ENCODE results near the gene CREB5. TPM values are rescaled to one million over a fixed set of nuclear protein-coding genes. Genes with fewer than 3 reads are reported as not detected.

The CREB5 gene
- total RNA-seq, 1 experiment from 2014 or later = 0.49 TPM

GRCh38 chr7:28631995-28632394, 219.7 kb downstream of the CREB5 start:
- Histone ChIP-seq H3K79me2 (ENCODE audit: insufficient read depth, low read length) (no peaks in the 10 kb centered on the region), H2AFZ (ENCODE audit: low read depth, low read length, poor library complexity, severe bottlenecking) (no peak overlapping the region), H3K27ac (ENCODE audit: low read depth, low read length) (no peak overlapping the region), H3K9me2 (ENCODE audit: insufficient read depth) (no peaks in the 10 kb centered on the region), H3K27me3 (ENCODE audit: insufficient read depth, low read length) (peaks cover 58% of the 10 kb centered on the region), H3K4me2 (ENCODE audit: low read length) (no peak overlapping the region), H3K4me1 (ENCODE audit: control insufficient read depth in 1 of 2, insufficient read depth in 2 of 2, low read length in 2 of 2) (no peaks in the 10 kb centered on the region), H3K36me3 (ENCODE audit: control insufficient read depth in 1 of 2, insufficient read depth in 2 of 2, low read length in 2 of 2) (no peaks in the 10 kb centered on the region), H3K9ac (ENCODE audit: low read length) (no peak overlapping the region), H4K20me1 (ENCODE audit: insufficient read depth) (no peaks in the 10 kb centered on the region), H3K4me3 (replicated peaks in 1 of 2; ENCODE audit: low read depth in 1 of 2, low read length in 2 of 2) (no peak overlapping the region), H3K9me3 (ENCODE audit: control insufficient read depth in 1 of 2, insufficient read depth in 1 of 2, low read depth in 1 of 2, low read length in 2 of 2) (no peaks in the 10 kb centered on the region)
- no TSS peak for BruUV-seq (replicated peaks)
- CTCF ChIA-PET = no interaction called here
- RAD21 ChIA-PET (ENCODE audit: low non-redundant PET in 1 of 2, low total read pairs in 2 of 2, uncharacterized antibody in 2 of 2, unreplicated experiment in 2 of 2) = no interaction called here
- intact Hi-C loops (cut with micrococcal nuclease) = no loop called here
- ATAC-seq (no peak), DNase-seq (ENCODE audit: low read depth, low spot score) (no peak)
- POLR2A ChIA-PET = no interaction called here
- TF ChIP-seq SP1 (IDR thresholded peaks at IDR 0.05; ENCODE audit: low read depth) (no peak), RAD21 (IDR thresholded peaks at IDR 0.05; ENCODE audit: low read depth) (no peak), ATF3 (IDR thresholded peaks at IDR 0.05) (no peak), POLR2A (IDR thresholded peaks at IDR 0.05; ENCODE audit: borderline replicate concordance, extremely low read depth, insufficient read depth, insufficient read length) (no peak), ELF1 (IDR thresholded peaks at IDR 0.05; ENCODE audit: borderline replicate concordance, low read depth) (no peak), EGR1 (IDR thresholded peaks at IDR 0.05; ENCODE audit: low read depth) (no peak), EZH2 (IDR thresholded peaks at IDR 0.05) (no peak), ZNF274 (IDR thresholded peaks at IDR 0.05; ENCODE audit: low read depth, low read length) (no peak), YY1 (IDR thresholded peaks at IDR 0.05; ENCODE audit: extremely low read depth, insufficient replicate concordance, low read depth, low read length) (no peak), ZFX (IDR thresholded peaks at IDR 0.05) (no peak), TCF7L2 (IDR thresholded peaks at IDR 0.05; ENCODE audit: borderline replicate concordance, extremely low read depth, insufficient read depth, insufficient read length) (no peak), ZBTB33 (IDR thresholded peaks at IDR 0.05; ENCODE audit: extremely low read depth, insufficient replicate concordance, low read length) (no peak), CEBPB (IDR thresholded peaks at IDR 0.05; ENCODE audit: low read depth) (no peak), SIN3A (IDR thresholded peaks at IDR 0.05; ENCODE audit: low read depth) (no peak), EZH2phosphoT487 (IDR thresholded peaks at IDR 0.05; ENCODE audit: borderline replicate concordance) (no peak)
- TF ChIP-seq, protein P1, sequence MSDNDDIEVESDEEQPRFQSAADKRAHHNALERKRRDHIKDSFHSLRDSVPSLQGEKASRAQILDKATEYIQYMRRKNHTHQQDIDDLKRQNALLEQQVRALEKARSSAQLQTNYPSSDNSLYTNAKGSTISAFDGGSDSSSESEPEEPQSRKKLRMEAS (IDR thresholded peaks at IDR 0.05) = no peak
- TF ChIP-seq, protein P2, sequence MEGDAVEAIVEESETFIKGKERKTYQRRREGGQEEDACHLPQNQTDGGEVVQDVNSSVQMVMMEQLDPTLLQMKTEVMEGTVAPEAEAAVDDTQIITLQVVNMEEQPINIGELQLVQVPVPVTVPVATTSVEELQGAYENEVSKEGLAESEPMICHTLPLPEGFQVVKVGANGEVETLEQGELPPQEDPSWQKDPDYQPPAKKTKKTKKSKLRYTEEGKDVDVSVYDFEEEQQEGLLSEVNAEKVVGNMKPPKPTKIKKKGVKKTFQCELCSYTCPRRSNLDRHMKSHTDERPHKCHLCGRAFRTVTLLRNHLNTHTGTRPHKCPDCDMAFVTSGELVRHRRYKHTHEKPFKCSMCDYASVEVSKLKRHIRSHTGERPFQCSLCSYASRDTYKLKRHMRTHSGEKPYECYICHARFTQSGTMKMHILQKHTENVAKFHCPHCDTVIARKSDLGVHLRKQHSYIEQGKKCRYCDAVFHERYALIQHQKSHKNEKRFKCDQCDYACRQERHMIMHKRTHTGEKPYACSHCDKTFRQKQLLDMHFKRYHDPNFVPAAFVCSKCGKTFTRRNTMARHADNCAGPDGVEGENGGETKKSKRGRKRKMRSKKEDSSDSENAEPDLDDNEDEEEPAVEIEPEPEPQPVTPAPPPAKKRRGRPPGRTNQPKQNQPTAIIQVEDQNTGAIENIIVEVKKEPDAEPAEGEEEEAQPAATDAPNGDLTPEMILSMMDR (IDR thresholded peaks at IDR 0.05 in 2 of 3, conservative IDR thresholded peaks at IDR 0.05 in 1 of 3; ENCODE audit: borderline replicate concordance in 1 of 3, insufficient read depth in 1 of 3, low read depth in 2 of 3, low read length in 2 of 3) = no peak
- TF ChIP-seq, protein P3, sequence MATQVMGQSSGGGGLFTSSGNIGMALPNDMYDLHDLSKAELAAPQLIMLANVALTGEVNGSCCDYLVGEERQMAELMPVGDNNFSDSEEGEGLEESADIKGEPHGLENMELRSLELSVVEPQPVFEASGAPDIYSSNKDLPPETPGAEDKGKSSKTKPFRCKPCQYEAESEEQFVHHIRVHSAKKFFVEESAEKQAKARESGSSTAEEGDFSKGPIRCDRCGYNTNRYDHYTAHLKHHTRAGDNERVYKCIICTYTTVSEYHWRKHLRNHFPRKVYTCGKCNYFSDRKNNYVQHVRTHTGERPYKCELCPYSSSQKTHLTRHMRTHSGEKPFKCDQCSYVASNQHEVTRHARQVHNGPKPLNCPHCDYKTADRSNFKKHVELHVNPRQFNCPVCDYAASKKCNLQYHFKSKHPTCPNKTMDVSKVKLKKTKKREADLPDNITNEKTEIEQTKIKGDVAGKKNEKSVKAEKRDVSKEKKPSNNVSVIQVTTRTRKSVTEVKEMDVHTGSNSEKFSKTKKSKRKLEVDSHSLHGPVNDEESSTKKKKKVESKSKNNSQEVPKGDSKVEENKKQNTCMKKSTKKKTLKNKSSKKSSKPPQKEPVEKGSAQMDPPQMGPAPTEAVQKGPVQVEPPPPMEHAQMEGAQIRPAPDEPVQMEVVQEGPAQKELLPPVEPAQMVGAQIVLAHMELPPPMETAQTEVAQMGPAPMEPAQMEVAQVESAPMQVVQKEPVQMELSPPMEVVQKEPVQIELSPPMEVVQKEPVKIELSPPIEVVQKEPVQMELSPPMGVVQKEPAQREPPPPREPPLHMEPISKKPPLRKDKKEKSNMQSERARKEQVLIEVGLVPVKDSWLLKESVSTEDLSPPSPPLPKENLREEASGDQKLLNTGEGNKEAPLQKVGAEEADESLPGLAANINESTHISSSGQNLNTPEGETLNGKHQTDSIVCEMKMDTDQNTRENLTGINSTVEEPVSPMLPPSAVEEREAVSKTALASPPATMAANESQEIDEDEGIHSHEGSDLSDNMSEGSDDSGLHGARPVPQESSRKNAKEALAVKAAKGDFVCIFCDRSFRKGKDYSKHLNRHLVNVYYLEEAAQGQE (IDR thresholded peaks at IDR 0.05; ENCODE audit: low read depth) = no peak
